GM12872 (cell line): ENCODE measurements around the gene UGT1A10.

Experiments used
- TF ChIP-seq, protein P1 (sequence below): IDR thresholded peaks from 3 replicates; pipeline ENCODE4 v1.5.1; 2011; ENCODE audit warnings: low read depth, mild to moderate bottlenecking, low read length, moderate library complexity; ENCODE audit not compliant: insufficient read depth

UGT1A10 gene

DNA sequence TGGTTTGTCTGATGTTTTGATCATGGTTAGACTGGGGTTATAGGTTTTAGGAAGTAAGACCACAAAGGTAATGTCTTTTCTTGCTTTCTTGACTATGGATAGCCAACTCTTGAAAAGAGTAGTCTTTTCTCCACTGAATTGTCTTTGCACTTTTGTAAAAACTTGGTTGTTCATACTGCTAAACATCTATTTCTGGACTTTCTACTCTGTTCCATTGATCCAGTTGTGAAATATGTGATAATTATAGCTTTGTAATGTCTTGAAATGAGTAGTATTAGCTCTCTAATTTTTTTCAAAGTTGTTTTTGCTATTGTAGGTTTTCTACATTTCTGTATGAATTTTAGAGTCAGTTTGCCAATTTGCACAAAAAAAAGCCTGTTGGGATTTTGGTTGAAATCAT, 22.4 kb downstream of the UGT1A10 start:
- TF ChIP-seq, protein P1, sequence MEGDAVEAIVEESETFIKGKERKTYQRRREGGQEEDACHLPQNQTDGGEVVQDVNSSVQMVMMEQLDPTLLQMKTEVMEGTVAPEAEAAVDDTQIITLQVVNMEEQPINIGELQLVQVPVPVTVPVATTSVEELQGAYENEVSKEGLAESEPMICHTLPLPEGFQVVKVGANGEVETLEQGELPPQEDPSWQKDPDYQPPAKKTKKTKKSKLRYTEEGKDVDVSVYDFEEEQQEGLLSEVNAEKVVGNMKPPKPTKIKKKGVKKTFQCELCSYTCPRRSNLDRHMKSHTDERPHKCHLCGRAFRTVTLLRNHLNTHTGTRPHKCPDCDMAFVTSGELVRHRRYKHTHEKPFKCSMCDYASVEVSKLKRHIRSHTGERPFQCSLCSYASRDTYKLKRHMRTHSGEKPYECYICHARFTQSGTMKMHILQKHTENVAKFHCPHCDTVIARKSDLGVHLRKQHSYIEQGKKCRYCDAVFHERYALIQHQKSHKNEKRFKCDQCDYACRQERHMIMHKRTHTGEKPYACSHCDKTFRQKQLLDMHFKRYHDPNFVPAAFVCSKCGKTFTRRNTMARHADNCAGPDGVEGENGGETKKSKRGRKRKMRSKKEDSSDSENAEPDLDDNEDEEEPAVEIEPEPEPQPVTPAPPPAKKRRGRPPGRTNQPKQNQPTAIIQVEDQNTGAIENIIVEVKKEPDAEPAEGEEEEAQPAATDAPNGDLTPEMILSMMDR: no peak

DNA sequence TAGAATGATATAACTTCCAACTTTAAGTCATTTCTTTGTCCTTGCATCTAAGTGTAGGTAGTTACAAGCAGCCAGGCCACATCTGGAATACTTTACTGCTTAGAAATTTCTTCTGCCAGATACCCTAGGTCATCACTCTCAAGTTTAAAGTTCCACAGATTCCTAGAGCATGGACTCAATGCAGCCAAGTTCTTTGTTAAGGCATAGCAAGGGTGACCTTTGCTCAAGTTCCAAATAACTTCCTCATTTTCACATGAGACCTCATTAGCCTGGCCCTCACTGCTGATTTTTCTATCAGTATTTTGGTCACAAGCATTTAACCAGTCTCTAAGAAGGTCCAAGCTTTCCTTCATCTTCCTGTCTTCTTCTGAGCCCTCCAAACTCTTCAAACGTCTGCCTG, 27.7 kb downstream of the UGT1A10 start:
- TF ChIP-seq, protein P1: no peak

DNA sequence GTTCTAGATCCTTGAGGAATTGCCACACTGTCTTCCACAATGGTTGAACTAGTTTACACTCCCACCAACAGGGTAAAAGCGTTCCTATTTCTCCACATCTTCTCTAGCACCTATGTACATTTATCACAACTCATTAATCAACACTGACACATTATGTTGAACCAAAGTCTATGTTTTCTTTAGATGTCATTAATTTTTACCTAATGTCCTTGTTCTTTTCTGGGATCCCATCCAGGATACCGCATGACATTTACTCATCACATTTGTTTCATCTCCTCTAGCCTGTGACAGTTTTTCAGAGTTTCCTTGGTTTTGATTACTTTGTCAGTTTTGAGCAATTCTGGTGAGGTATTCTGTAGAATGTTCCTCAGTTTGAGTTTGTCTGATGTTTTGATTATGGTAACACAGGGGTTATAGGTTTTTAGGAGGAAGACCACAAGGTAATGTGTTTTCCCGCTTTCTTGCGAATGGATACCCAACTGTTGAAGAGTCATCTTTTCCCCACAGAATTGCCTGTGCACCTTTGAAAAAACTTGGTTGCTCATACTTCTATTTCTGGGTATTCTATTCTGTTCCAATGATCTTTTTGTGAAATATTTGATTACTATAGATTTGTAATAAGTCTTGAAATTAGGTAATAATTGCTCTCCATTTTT, 32.5 kb downstream of the UGT1A10 start:
- TF ChIP-seq, protein P1: no peak

DNA sequence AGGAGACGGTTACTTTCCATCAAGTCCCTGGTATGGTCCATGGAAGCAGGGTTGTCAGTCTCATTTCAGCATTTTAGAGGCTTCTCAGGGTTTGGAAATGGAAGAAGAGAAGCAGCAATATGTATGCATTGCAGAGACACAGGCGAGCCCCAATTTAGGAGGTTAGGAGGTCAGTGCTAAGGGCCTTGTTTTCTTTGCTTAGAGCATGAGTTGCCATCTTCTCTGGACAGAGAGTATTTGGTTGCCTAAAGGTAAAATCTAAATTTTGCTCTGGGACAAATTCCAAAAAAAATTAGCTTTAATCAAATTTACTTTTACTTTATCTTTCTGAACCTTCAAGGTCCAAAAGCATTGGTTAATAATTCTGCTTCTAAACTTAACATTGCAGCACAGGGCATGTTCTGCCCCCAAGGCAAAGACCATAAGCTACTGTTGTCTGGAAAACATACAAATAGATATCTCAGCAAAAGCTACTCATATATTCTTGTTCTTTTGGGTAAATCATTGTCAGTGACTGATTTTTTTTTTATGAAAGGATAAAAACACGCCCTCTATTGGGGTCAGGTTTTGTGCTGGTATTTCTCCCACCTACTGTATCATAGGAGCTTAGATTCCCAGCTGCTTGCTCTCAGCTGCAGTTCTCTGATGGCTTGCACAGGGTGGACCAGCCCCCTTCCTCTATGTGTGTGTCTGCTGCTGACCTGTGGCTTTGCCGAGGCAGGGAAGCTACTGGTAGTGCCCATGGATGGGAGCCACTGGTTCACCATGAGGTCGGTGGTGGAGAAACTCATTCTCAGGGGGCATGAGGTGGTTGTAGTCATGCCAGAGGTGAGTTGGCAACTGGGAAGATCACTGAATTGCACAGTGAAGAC, 35.3 kb downstream of the UGT1A10 start, which contains the start of gene UGT1A9:
Gene UGT1A9, plus strand, starts transcription at position 609 of the 872 bp plus-strand sequence. Its CDS starts 37 bp downstream, at position 646.
- TF ChIP-seq, protein P1: no peak

DNA sequence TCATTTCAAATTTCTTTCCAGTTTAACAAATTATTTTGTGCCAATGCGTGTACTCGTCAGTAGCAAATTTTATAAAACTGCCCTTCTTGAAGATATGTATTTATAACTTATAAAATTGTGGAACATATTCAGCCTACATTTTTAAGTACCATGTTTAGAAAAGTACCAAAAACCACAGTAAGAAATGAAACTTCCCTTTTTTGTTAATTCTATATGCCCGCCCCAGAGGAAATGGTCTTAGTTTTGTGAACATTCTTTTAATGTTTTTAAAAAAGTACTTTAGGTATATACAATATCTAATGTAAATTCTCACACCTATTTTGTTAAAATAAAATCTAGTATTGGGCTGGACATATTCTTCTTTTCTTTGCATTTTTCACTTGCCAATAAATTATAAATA, 36.6 kb downstream of the UGT1A10 start:
- TF ChIP-seq, protein P1: no peak

DNA sequence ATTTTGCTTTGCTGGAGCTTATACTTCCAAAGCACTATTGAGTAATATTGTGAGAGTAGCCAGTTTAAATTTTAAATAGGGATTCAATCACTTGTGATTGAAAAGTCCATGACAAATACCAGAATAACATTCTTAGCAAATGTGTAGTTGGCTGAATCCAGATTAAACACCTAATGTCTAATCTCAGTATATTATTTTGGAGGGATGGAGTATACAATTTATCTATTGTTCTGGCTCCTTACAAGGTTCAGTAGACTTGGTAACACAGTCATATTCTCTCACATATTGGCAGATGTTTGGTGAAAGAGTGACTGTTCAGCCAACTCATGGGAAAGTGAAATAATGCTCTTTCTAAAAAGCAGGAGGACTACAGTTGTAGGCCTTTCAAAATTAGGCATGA, 37.6 kb downstream of the UGT1A10 start:
- TF ChIP-seq, protein P1: no peak

DNA sequence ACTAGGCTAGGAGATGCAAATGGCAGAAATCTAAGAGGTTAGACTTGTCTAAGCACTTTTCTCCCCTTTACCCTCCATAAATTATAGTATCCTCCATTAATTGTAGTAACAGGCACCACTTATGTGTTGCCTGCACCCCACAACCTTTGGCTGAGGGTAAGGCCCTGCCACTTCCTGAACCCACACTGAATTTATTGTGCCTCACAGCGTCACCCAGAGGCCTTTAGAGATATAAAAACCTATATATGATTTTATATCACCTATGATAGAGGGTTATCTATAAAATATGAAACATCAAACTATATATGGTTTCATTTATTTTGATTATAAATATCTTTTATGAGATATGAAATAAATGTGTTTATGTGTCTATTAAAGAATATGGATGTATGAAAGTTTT, 38.1 kb downstream of the UGT1A10 start:
- TF ChIP-seq, protein P1: no peak
